ENCODE measurements around the gene TUBG2. TPM values are rescaled to one million over a fixed set of nuclear protein-coding genes. Genes with fewer than 3 reads are reported as not detected.
"Not testable (repeated sequence)": the region's sequence is repeated elsewhere in the genome, so short reads cannot be mapped to it uniquely, and the experiment has no call there.

TUBG2 gene
- polyA plus RNA-seq, 1 donor (not counting 4 experiments of a cell fraction or from before 2014, with no cell fraction given), result 14.5 TPM

- no peak for DNase-seq (ENCODE audit: low read depth, low spot score)
- H3K9me3 ChIP-seq (ENCODE audit: control insufficient read depth, low read depth, low read length), result no peaks in the 10 kb centered on the region
- peaks cover 21% of the 10 kb centered on the region for H3K4me1 ChIP-seq (ENCODE audit: control insufficient read depth, extremely low read depth, insufficient read depth, low read length)
- H3K4me2 ChIP-seq (ENCODE audit: control insufficient read depth, extremely low read depth, insufficient read depth, low read depth, low read length), result peak overlapping the region; percentile 85
- no peaks in the 10 kb centered on the region for H3K79me2 ChIP-seq (ENCODE audit: control insufficient read depth, insufficient read depth, low read length)
- dilution Hi-C loops (cut with MboI; ENCODE audit: extremely low pct_ligation_motif_present, low sequenced_read_pairs), result loop anchor here (10.0 kb wide), 1 partner anchor 56 kb away; the partner anchor contains the start of genes RETREG3 and TUBG1
- no peak overlapping the region for H3K9ac ChIP-seq (ENCODE audit: control insufficient read depth, extremely low read depth, insufficient read depth, low read length)
- peak overlapping the region; percentile 2 for H3K27ac ChIP-seq (ENCODE audit: control insufficient read depth, insufficient read depth, low read length)
- peaks cover 4 to 15% of the 10 kb centered on the region in 2 experiments for H3K36me3 ChIP-seq (ENCODE audit: control insufficient read depth in 2 of 2, extremely low read depth in 1 of 2, insufficient read depth in 2 of 2, low read length in 2 of 2)
- FAIRE-seq, result peak; percentile 49
- H3K4me3 ChIP-seq (ENCODE audit: control insufficient read depth in 2 of 3, extremely low read depth in 1 of 3, insufficient read depth in 2 of 3, low read depth in 1 of 3, low read length in 3 of 3), result peak overlapping the region in 2 of 3 experiments; percentile 27 to 59
- no peaks in the 10 kb centered on the region for H3K27me3 ChIP-seq (ENCODE audit: control insufficient read depth, extremely low read depth, insufficient read depth, low read length)
- H2AFZ ChIP-seq (ENCODE audit: control insufficient read depth, low read length), result no peak overlapping the region
- peaks cover 5% of the 10 kb centered on the region for H3K9me1 ChIP-seq (ENCODE audit: control insufficient read depth, extremely low read depth, insufficient read depth, low read length)
- TF ChIP-seq, protein P1, sequence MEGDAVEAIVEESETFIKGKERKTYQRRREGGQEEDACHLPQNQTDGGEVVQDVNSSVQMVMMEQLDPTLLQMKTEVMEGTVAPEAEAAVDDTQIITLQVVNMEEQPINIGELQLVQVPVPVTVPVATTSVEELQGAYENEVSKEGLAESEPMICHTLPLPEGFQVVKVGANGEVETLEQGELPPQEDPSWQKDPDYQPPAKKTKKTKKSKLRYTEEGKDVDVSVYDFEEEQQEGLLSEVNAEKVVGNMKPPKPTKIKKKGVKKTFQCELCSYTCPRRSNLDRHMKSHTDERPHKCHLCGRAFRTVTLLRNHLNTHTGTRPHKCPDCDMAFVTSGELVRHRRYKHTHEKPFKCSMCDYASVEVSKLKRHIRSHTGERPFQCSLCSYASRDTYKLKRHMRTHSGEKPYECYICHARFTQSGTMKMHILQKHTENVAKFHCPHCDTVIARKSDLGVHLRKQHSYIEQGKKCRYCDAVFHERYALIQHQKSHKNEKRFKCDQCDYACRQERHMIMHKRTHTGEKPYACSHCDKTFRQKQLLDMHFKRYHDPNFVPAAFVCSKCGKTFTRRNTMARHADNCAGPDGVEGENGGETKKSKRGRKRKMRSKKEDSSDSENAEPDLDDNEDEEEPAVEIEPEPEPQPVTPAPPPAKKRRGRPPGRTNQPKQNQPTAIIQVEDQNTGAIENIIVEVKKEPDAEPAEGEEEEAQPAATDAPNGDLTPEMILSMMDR (optimal IDR thresholded peaks at IDR 0.05 in 1 of 3, IDR thresholded peaks at IDR 0.05 in 1 of 3, conservative IDR thresholded peaks at IDR 0.05 in 1 of 3; ENCODE audit: extremely low read depth in 1 of 3, insufficient read depth in 2 of 3, low read length in 3 of 3), result no peak
- no peak for TF ChIP-seq EZH2 (IDR thresholded peaks at IDR 0.05; ENCODE audit: low read length)
- H4K20me1 ChIP-seq (ENCODE audit: control insufficient read depth, extremely low read depth, insufficient read depth, low read length), result no peaks in the 10 kb centered on the region
Measured at GRCh38 chr17:42660692-42661345, 1.7 kb downstream of the TUBG2 start.

- Histone ChIP-seq H3K9me3 (ENCODE audit: control insufficient read depth, low read depth, low read length) (no peaks in the 10 kb centered on the region), H3K27ac (ENCODE audit: control insufficient read depth, insufficient read depth, low read length) (no peak overlapping the region), H4K20me1 (ENCODE audit: control insufficient read depth, extremely low read depth, insufficient read depth, low read length) (peaks cover 2% of the 10 kb centered on the region), H3K27me3 (ENCODE audit: control insufficient read depth, extremely low read depth, insufficient read depth, low read length) (no peaks in the 10 kb centered on the region), H3K79me2 (ENCODE audit: control insufficient read depth, insufficient read depth, low read length) (no peaks in the 10 kb centered on the region), H3K4me2 (ENCODE audit: control insufficient read depth, extremely low read depth, insufficient read depth, low read depth, low read length) (no peak overlapping the region), H3K9ac (ENCODE audit: control insufficient read depth, extremely low read depth, insufficient read depth, low read length) (no peak overlapping the region), H3K4me1 (ENCODE audit: control insufficient read depth, extremely low read depth, insufficient read depth, low read length) (peaks cover 24% of the 10 kb centered on the region), H3K4me3 (ENCODE audit: control insufficient read depth in 2 of 3, extremely low read depth in 1 of 3, insufficient read depth in 2 of 3, low read depth in 1 of 3, low read length in 3 of 3) (no peak overlapping the region), H3K36me3 (ENCODE audit: control insufficient read depth in 2 of 2, extremely low read depth in 1 of 2, insufficient read depth in 2 of 2, low read length in 2 of 2) (peaks cover 17 to 35% of the 10 kb centered on the region in 2 experiments), H2AFZ (ENCODE audit: control insufficient read depth, low read length) (no peak overlapping the region), H3K9me1 (ENCODE audit: control insufficient read depth, extremely low read depth, insufficient read depth, low read length) (peaks cover 3% of the 10 kb centered on the region)
- DNase-seq (ENCODE audit: low read depth, low spot score), result no peak
- no peak for FAIRE-seq
- TF ChIP-seq EZH2 (IDR thresholded peaks at IDR 0.05; ENCODE audit: low read length), result no peak
- TF ChIP-seq, protein P1 (optimal IDR thresholded peaks at IDR 0.05 in 1 of 3, IDR thresholded peaks at IDR 0.05 in 1 of 3, conservative IDR thresholded peaks at IDR 0.05 in 1 of 3; ENCODE audit: extremely low read depth in 1 of 3, insufficient read depth in 2 of 3, low read length in 3 of 3), result no peak
- dilution Hi-C loops (cut with MboI; ENCODE audit: extremely low pct_ligation_motif_present, low sequenced_read_pairs), result loop anchor here (10.0 kb wide), 1 partner anchor 61 kb away; the partner anchor contains the start of genes RETREG3 and TUBG1
Measured at GRCh38 chr17:42665581-42666001, 6.5 kb downstream of the TUBG2 start.

DNA sequence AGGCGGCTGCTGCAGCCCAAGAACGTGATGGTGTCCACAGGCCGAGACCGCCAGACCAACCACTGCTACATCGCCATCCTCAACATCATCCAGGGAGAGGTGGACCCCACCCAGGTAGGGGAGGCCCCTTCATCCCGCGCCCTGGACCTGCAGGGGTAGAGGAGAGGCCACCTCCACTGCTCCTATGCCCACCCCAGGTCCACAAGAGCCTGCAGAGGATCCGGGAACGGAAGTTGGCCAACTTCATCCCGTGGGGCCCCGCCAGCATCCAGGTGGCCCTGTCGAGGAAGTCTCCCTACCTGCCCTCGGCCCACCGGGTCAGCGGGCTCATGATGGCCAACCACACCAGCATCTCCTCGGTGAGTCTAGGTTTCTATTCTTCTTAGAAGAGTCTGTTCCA, 7.0 kb downstream of the TUBG2 start:
- not testable (repeated sequence) for H3K4me2 ChIP-seq (ENCODE audit: control insufficient read depth, extremely low read depth, insufficient read depth, low read depth, low read length); H3K4me3 ChIP-seq (ENCODE audit: control insufficient read depth in 2 of 3, extremely low read depth in 1 of 3, insufficient read depth in 2 of 3, low read depth in 1 of 3, low read length in 3 of 3); H2AFZ ChIP-seq (ENCODE audit: control insufficient read depth, low read length); H3K9ac ChIP-seq (ENCODE audit: control insufficient read depth, extremely low read depth, insufficient read depth, low read length); H4K20me1 ChIP-seq (ENCODE audit: control insufficient read depth, extremely low read depth, insufficient read depth, low read length); FAIRE-seq; H3K9me1 ChIP-seq (ENCODE audit: control insufficient read depth, extremely low read depth, insufficient read depth, low read length); DNase-seq (ENCODE audit: low read depth, low spot score); H3K27ac ChIP-seq (ENCODE audit: control insufficient read depth, insufficient read depth, low read length); H3K9me3 ChIP-seq (ENCODE audit: control insufficient read depth, low read depth, low read length); H3K27me3 ChIP-seq (ENCODE audit: control insufficient read depth, extremely low read depth, insufficient read depth, low read length); H3K79me2 ChIP-seq (ENCODE audit: control insufficient read depth, insufficient read depth, low read length)
- Histone ChIP-seq H3K4me1 (ENCODE audit: control insufficient read depth, extremely low read depth, insufficient read depth, low read length) (peaks cover 19% of the 10 kb centered on the region), H3K36me3 (ENCODE audit: control insufficient read depth in 2 of 2, extremely low read depth in 1 of 2, insufficient read depth in 2 of 2, low read length in 2 of 2) (peaks cover 22 to 36% of the 10 kb centered on the region in 2 experiments)
- dilution Hi-C loops (cut with MboI; ENCODE audit: extremely low pct_ligation_motif_present, low sequenced_read_pairs), result loop anchor here (10.0 kb wide), 1 partner anchor 61 kb away; the partner anchor contains the start of genes RETREG3 and TUBG1

Measured in keratinocyte (primary cell).